K562 (cell line): ENCODE measurements around the gene SDCCAG8. TPM values are rescaled to one million over a fixed set of nuclear protein-coding genes. Genes with fewer than 3 reads are reported as not detected.
"Not testable (repeated sequence)": the region's sequence is repeated elsewhere in the genome, so short reads cannot be mapped to it uniquely, and the experiment has no call there.

ENCODE experiments used
- ATAC-seq: fragments of 200-7000 bp; cut with Tn5 transposase; 3 replicates; pipeline ENCODE4 v1.9.1; 2020; ENCODE audit warnings: moderate library complexity
- BruUV-seq: library from RNA; stranded (reverse); fragments of 400-500 nt; replicated peaks from 2 replicates; lab custom pipeline; 2021; lab: Mats Ljungman, UMichigan
- CTCF ChIA-PET: fragments of 300-600 bp; formaldehyde crosslinking; extraction: SDS; loops from one replicate; lab custom pipeline; 2021; ENCODE audit warnings: low intra/inter-chr PET ratio; lab: Yijun Ruan, JAX
- POLR2A ChIA-PET: fragments of 300-600, 350-650 bp; sonication (Branson Sonifier 250); formaldehyde crosslinking; extraction: SDS; loops from one replicate; lab custom pipeline; 2021; ENCODE audit warnings: antibody characterized with exemption, inconsistent platforms; lab: Yijun Ruan, JAX
- DNase-seq, 4 experiments: peaks; one replicate each; pipeline versions ENCODE4 v3.0.0 to v3.0.0-alpha.2; 2011 to 2018; ENCODE audit warnings: low spot score in 3 of 4, mixed read lengths in 3 of 4; ENCODE audit errors: extremely low read depth in 1 of 4
- FAIRE-seq: peaks from 2 replicates; lab custom pipeline; 2011; peaks lifted over from hg19 to GRCh38; lab: Jason Lieb, UNC
- H2AFZ ChIP-seq: 2 replicates; pipeline ENCODE4 v1.6.0; 2011; ENCODE audit warnings: low read depth, low read length, control low read depth, inconsistent platforms
- H3K27ac ChIP-seq: fragments of 200-600 bp; 3 replicates; pipeline ENCODE4 v1.8.0; 2011; ENCODE audit warnings: low read depth, mild to moderate bottlenecking, control low read depth, inconsistent platforms, low read length, moderate library complexity, mixed read lengths; ENCODE audit errors: extremely low read depth
- H3K27me3 ChIP-seq, 2 experiments: fragments of 300-600 bp in 1 of 2; 2 replicates in 1 of 2; 3 replicates in 1 of 2; pipeline versions ENCODE4 v1.6.0 to v1.8.0; 2011; ENCODE audit warnings: inconsistent platforms in 2 of 2, low read length in 2 of 2, mild to moderate bottlenecking in 1 of 2, mixed read lengths in 1 of 2, moderate library complexity in 1 of 2; ENCODE audit not compliant: control insufficient read depth in 2 of 2, insufficient read depth in 2 of 2
- H3K36me3 ChIP-seq: fragments of 300-600 bp; 3 replicates; pipeline ENCODE4 v1.8.0; 2011; ENCODE audit warnings: mild to moderate bottlenecking, low read length, inconsistent platforms; ENCODE audit not compliant: control insufficient read depth, insufficient read depth
- H3K4me1 ChIP-seq, 2 experiments: fragments of 200-600 bp in 1 of 2; replicated peaks in 1 of 2; 2 replicates in 1 of 2; 3 replicates in 1 of 2; pipeline versions ENCODE4 v1.5.1 to v1.8.0; 2011; ENCODE audit warnings: inconsistent platforms in 2 of 2, low read length in 2 of 2, mild to moderate bottlenecking in 1 of 2, mixed read lengths in 1 of 2, moderate library complexity in 1 of 2; ENCODE audit not compliant: control insufficient read depth in 2 of 2, insufficient read depth in 2 of 2
- H3K4me2 ChIP-seq: 2 replicates; pipeline ENCODE4 v1.6.1; 2011; ENCODE audit warnings: low read length, control low read depth, inconsistent platforms, mixed read lengths; ENCODE audit not compliant: insufficient read depth
- H3K4me3 ChIP-seq: fragments of 200-600 bp; sonication (generic), shearing (Covaris generic); 2 replicates; pipeline ENCODE4 v1.5.1; 2016; ENCODE audit warnings: control low read depth, inconsistent platforms
- H3K79me2 ChIP-seq: fragments of 200-600 bp; 3 replicates; pipeline ENCODE4 v1.8.0; 2011; ENCODE audit warnings: low read length, inconsistent platforms; ENCODE audit not compliant: control insufficient read depth, insufficient read depth
- H3K9ac ChIP-seq, 2 experiments: 2 replicates each; pipeline versions ENCODE4 v1.6.0 to v1.6.1; 2011; ENCODE audit warnings: low read depth in 2 of 2, low read length in 2 of 2, control low read depth in 1 of 2, inconsistent platforms in 1 of 2, mild to moderate bottlenecking in 1 of 2, mixed read lengths in 1 of 2; ENCODE audit not compliant: insufficient read depth in 1 of 2
- H3K9me1 ChIP-seq: one replicate; pipeline ENCODE4 v1.6.0; 2011; ENCODE audit warnings: inconsistent platforms, mild to moderate bottlenecking, low read length, moderate library complexity; ENCODE audit not compliant: control insufficient read depth, insufficient read depth
- H3K9me3 ChIP-seq: replicated peaks from 2 replicates; pipeline ENCODE4 v1.5.1; 2011; ENCODE audit warnings: low read depth, low read length, inconsistent platforms; ENCODE audit not compliant: control insufficient read depth, insufficient read depth
- H4K20me1 ChIP-seq: replicated peaks from 2 replicates; pipeline ENCODE4 v1.6.1; 2011; ENCODE audit warnings: low read length, inconsistent platforms, mixed read lengths; ENCODE audit not compliant: control insufficient read depth, insufficient read depth
- CBX1 ChIP-seq: sonication (generic); IDR thresholded peaks from 2 replicates; pipeline ENCODE4 v1.6.1; 2016; ENCODE audit warnings: antibody characterized with exemption, low read depth, mild to moderate bottlenecking
- CBX2 ChIP-seq: fragments of 200-600 bp; sonication (generic); IDR thresholded peaks from one replicate; pipeline ENCODE4 v1.6.1; 2012; ENCODE audit warnings: mild to moderate bottlenecking, low read length, inconsistent platforms; ENCODE audit not compliant: insufficient read depth, poor library complexity, severe bottlenecking
- KDM1A ChIP-seq, 2 experiments: fragments of 450-650 bp; IDR thresholded peaks; 2 replicates each; pipeline ENCODE4 v1.6.1; 2016; ENCODE audit warnings: mild to moderate bottlenecking in 2 of 2
- RAD21 ChIP-seq, 2 experiments: fragments of 250-450 bp in 1 of 2; fragments of 450-650 bp in 1 of 2; sonication (Bioruptor Pico) in 1 of 2; formaldehyde crosslinking in 1 of 2; IDR thresholded peaks in 1 of 2; conservative IDR thresholded peaks in 1 of 2; 2 replicates each; pipeline versions ENCODE4 v1.4.0 to v1.8.0; 2020 to 2022; ENCODE audit warnings: mild to moderate bottlenecking in 2 of 2, moderate library complexity in 1 of 2
- RUNX1 ChIP-seq: sonication (generic); IDR thresholded peaks from 2 replicates; pipeline ENCODE4 v1.6.1; 2016; ENCODE audit warnings: antibody characterized with exemption, low read depth
- SMAD2 ChIP-seq: fragments of 150-350 bp; IDR thresholded peaks from 2 replicates; pipeline ENCODE4 v1.6.1; 2014; ENCODE audit warnings: low read depth, mild to moderate bottlenecking, low read length
- ZNF134 ChIP-seq: fragments of 250-450 bp; sonication (Bioruptor Pico); conservative IDR thresholded peaks from 2 replicates; pipeline ENCODE4 v1.4.0; 2020
- WGBS: fragments of 100-300 bp; shearing (Covaris generic); methylation state at CpG from one replicate; pipeline ENCODE4 v1.1.6; 2016; ENCODE audit warnings: low coverage, mixed read lengths; ENCODE audit not compliant: insufficient coverage; ENCODE audit errors: missing lambda C conversion rate; 5-methylcytosine and 5-hydroxymethylcytosine counted together
- in situ Hi-C: fragments of 300-500 bp; cut with MboI; formaldehyde crosslinking; loops from 4 replicates; pipeline ENCODE4 v1.15.0; 2018; ENCODE audit warnings: inconsistent platforms, mixed read lengths
- intact Hi-C: fragments of 100-400 bp; cut with micrococcal nuclease; formaldehyde crosslinking; loops from 2 replicates; pipeline ENCODE4 v1.14.2; 2022
- polyA plus RNA-seq, 8 experiments: library from polyadenylated mRNA; depleted of rRNA in 4 of 8; stranded (reverse) in 5 of 8; unstranded in 3 of 8; fragments of >200 nt; fragmentation: Nextera tagmentation in 2 of 8; fragmentation: Illumina TruSeq in 1 of 8; extraction: Ambion mirVana in 2 of 8; extraction: Trizol in 1 of 8; gene quantifications; 2 replicates each; pipeline versions ENCODE4 v1.2.1 to v1.2.3, GENCODE V29; 2011 to 2014; ENCODE audit warnings: inconsistent platforms in 1 of 8, missing spikeins in 1 of 8
- total RNA-seq, 7 experiments: library from RNA; depleted of rRNA in 6 of 7; stranded (reverse); fragments of >200 nt in 6 of 7; fragmentation: Illumina TruSeq in 2 of 7; extraction: Trizol in 2 of 7; gene quantifications; 2 replicates each; pipeline versions ENCODE4 v1.2.1 to v1.2.3, GENCODE V29; 2011 to 2021; ENCODE audit warnings: low replicate concordance in 1 of 7
- TF ChIP-seq, protein P1 (sequence below): fragments of 450-650 bp; IDR thresholded peaks from 2 replicates; pipeline ENCODE4 v1.6.1; 2018; ENCODE audit not compliant: partially characterized antibody
- TF ChIP-seq, protein P2 (sequence below), 3 experiments: IDR thresholded peaks in 2 of 3; conservative IDR thresholded peaks in 1 of 3; 2 replicates each; pipeline ENCODE4 v1.5.1; 2011 to 2012; ENCODE audit warnings: low read length in 3 of 3, mild to moderate bottlenecking in 3 of 3, control low read depth in 2 of 3, improper control_type of control experiment in 1 of 3, inconsistent platforms in 1 of 3, low read depth in 1 of 3, mixed read lengths in 1 of 3, moderate library complexity in 1 of 3; ENCODE audit not compliant: insufficient read depth in 2 of 3

SDCCAG8 gene
- total and polyA plus RNA-seq, 9 of the 15 experiments (the other 6 are each of a cell fraction or from before 2014, with no cell fraction given) = 17.9 to 36.7 (median 25.4) TPM

GRCh38 chr1:243215276-243215875, 40.5 kb upstream of the SDCCAG8 start:
- H3K9ac ChIP-seq, H3K9me1 ChIP-seq, H3K4me1 ChIP-seq, H3K9me3 ChIP-seq, BruUV-seq, H3K27me3 ChIP-seq, H2AFZ ChIP-seq, ATAC-seq, FAIRE-seq, H3K27ac ChIP-seq, POLR2A ChIA-PET, DNase-seq, H4K20me1 ChIP-seq, H3K4me3 ChIP-seq, H3K4me2 ChIP-seq, CTCF ChIA-PET, intact Hi-C loops, in situ Hi-C loops: not testable (repeated sequence)
- 89% methylated on average over 11 of the region's 12 CpGs for WGBS
- Histone ChIP-seq H3K79me2 (peaks cover 32% of the 10 kb centered on the region), H3K36me3 (peaks cover 45% of the 10 kb centered on the region)

DNA sequence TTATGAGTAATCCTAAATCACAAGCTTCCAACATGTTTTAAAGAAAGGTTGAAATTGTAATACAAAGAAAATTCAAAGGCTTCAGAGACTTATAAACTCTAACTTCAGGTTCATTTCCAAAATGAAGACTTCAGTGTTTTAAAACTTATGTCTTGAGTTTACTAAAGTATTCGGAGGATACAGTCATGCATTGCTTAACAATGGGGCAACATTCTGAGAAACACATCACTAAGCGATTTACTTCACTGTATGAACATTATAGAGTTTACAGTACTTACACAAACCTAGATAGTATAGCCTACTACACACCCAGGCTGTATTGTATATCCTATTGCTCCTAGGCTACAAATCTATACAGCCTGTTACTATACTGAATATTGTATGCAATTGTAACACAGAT, 39.1 kb upstream of the SDCCAG8 start:
- H3K9ac ChIP-seq = no peak overlapping the region
- H3K27me3 ChIP-seq = no peaks in the 10 kb centered on the region
- H3K9me1 ChIP-seq = no peaks in the 10 kb centered on the region
- in situ Hi-C loops (no loop called here), intact Hi-C loops (no loop called here)
- no peak overlapping the region for H3K27ac ChIP-seq
- no peaks in the 10 kb centered on the region for H3K9me3 ChIP-seq
- ATAC-seq = no peak
- H3K4me3 ChIP-seq = no peak overlapping the region
- peaks cover 36% of the 10 kb centered on the region for H3K79me2 ChIP-seq
- no TSS peak for BruUV-seq
- POLR2A ChIA-PET = no interaction called here
- H3K4me1 ChIP-seq = no peaks in the 10 kb centered on the region; a peak in 1 of 5 replicates
- CTCF ChIA-PET = no interaction called here
- H2AFZ ChIP-seq = no peak overlapping the region
- FAIRE-seq = no peak
- peaks cover 58% of the 10 kb centered on the region for H3K36me3 ChIP-seq
- no peak for DNase-seq
- 98% methylated on average over 2 of the region's 2 CpGs for WGBS
- no peaks in the 10 kb centered on the region for H4K20me1 ChIP-seq
- TF ChIP-seq RAD21 (CRISPR knock-in tag; conservative IDR thresholded peaks at IDR 0.05 in 1 of 2, IDR thresholded peaks at IDR 0.05 in 1 of 2) (no peak), CBX1 (no peak), RUNX1 (no peak), ZNF134 (CRISPR knock-in tag) (no peak), CBX2 (no peak), SMAD2 (no peak), KDM1A (IDR thresholded peaks at IDR 0.05) (no peak)
- TF ChIP-seq, protein P1, sequence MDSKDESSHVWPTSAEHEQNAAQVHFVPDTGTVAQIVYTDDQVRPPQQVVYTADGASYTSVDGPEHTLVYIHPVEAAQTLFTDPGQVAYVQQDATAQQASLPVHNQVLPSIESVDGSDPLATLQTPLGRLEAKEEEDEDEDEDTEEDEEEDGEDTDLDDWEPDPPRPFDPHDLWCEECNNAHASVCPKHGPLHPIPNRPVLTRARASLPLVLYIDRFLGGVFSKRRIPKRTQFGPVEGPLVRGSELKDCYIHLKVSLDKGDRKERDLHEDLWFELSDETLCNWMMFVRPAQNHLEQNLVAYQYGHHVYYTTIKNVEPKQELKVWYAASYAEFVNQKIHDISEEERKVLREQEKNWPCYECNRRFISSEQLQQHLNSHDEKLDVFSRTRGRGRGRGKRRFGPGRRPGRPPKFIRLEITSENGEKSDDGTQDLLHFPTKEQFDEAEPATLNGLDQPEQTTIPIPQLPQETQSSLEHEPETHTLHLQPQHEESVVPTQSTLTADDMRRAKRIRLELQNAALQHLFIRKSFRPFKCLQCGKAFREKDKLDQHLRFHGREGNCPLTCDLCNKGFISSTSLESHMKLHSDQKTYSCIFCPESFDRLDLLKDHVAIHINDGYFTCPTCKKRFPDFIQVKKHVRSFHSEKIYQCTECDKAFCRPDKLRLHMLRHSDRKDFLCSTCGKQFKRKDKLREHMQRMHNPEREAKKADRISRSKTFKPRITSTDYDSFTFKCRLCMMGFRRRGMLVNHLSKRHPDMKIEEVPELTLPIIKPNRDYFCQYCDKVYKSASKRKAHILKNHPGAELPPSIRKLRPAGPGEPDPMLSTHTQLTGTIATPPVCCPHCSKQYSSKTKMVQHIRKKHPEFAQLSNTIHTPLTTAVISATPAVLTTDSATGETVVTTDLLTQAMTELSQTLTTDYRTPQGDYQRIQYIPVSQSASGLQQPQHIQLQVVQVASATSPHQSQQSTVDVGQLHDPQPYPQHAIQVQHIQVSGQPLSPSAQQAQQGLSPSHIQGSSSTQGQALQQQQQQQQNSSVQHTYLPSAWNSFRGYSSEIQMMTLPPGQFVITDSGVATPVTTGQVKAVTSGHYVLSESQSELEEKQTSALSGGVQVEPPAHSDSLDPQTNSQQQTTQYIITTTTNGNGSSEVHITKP = no peak
- TF ChIP-seq, protein P2, sequence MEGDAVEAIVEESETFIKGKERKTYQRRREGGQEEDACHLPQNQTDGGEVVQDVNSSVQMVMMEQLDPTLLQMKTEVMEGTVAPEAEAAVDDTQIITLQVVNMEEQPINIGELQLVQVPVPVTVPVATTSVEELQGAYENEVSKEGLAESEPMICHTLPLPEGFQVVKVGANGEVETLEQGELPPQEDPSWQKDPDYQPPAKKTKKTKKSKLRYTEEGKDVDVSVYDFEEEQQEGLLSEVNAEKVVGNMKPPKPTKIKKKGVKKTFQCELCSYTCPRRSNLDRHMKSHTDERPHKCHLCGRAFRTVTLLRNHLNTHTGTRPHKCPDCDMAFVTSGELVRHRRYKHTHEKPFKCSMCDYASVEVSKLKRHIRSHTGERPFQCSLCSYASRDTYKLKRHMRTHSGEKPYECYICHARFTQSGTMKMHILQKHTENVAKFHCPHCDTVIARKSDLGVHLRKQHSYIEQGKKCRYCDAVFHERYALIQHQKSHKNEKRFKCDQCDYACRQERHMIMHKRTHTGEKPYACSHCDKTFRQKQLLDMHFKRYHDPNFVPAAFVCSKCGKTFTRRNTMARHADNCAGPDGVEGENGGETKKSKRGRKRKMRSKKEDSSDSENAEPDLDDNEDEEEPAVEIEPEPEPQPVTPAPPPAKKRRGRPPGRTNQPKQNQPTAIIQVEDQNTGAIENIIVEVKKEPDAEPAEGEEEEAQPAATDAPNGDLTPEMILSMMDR (IDR thresholded peaks at IDR 0.05 in 2 of 3, conservative IDR thresholded peaks at IDR 0.05 in 1 of 3; ENCODE audit: insufficient read depth in 2 of 3, low read depth in 1 of 3, low read length in 3 of 3) = no peak
- H3K4me2 ChIP-seq = no peak overlapping the region
